ENCODE results near the gene DYNC2LI1.

GRCh38 chr2:43762286-43762685 lies 11.6 kb upstream of the DYNC2LI1 start:
- TF ChIP-seq POLR2A (IDR thresholded peaks at IDR 0.05; ENCODE audit: low read depth, low read length): no peak
- TF ChIP-seq POLR2AphosphoS5 (IDR thresholded peaks at IDR 0.05; ENCODE audit: low read depth, low read length): no peak
- TF ChIP-seq TAF1 (IDR thresholded peaks at IDR 0.05; ENCODE audit: low read depth, low read length): no peak
- no peak for TF ChIP-seq SPI1 (IDR thresholded peaks at IDR 0.05; ENCODE audit: low read depth, low read length)

All from GM12891 (cell line).